Measurements from ENCODE around the gene C5. TPM values are rescaled to one million over a fixed set of nuclear protein-coding genes. Genes with fewer than 3 reads are reported as not detected.

C5 gene
- total RNA-seq, 1 experiment from 2014 or later = 0.66 TPM

GRCh38 chr9:120983259-120983837 is 66.7 kb downstream of the C5 start:
- Histone ChIP-seq H3K4me1 (ENCODE audit: control insufficient read depth in 1 of 2, insufficient read depth in 2 of 2, low read length in 2 of 2) (no peaks in the 10 kb centered on the region), H3K79me2 (ENCODE audit: insufficient read depth, low read length) (no peaks in the 10 kb centered on the region), H3K27me3 (ENCODE audit: insufficient read depth, low read length) (no peaks in the 10 kb centered on the region), H3K36me3 (ENCODE audit: control insufficient read depth in 1 of 2, insufficient read depth in 2 of 2, low read length in 2 of 2) (no peaks in the 10 kb centered on the region), H4K20me1 (ENCODE audit: insufficient read depth) (no peaks in the 10 kb centered on the region), H3K9me2 (ENCODE audit: insufficient read depth) (no peaks in the 10 kb centered on the region), H3K27ac (ENCODE audit: low read depth, low read length) (no peak overlapping the region), H3K4me3 (replicated peaks in 1 of 2; ENCODE audit: low read depth in 1 of 2, low read length in 2 of 2) (no peak overlapping the region), H2AFZ (ENCODE audit: low read depth, low read length, poor library complexity, severe bottlenecking) (no peak overlapping the region), H3K9me3 (ENCODE audit: control insufficient read depth in 1 of 2, insufficient read depth in 1 of 2, low read depth in 1 of 2, low read length in 2 of 2) (no peaks in the 10 kb centered on the region), H3K4me2 (ENCODE audit: low read length) (no peak overlapping the region), H3K9ac (ENCODE audit: low read length) (no peak overlapping the region)
- ATAC-seq (no peak), DNase-seq (ENCODE audit: low read depth, low spot score) (no peak)
- TF ChIP-seq CBX3 (IDR thresholded peaks at IDR 0.05; ENCODE audit: low read depth) (no peak), EZH2phosphoT487 (IDR thresholded peaks at IDR 0.05; ENCODE audit: borderline replicate concordance) (no peak), EGR1 (IDR thresholded peaks at IDR 0.05; ENCODE audit: low read depth) (no peak), ZBTB33 (IDR thresholded peaks at IDR 0.05; ENCODE audit: extremely low read depth, insufficient replicate concordance, low read length) (no peak), ATF3 (IDR thresholded peaks at IDR 0.05) (no peak), YY1 (IDR thresholded peaks at IDR 0.05; ENCODE audit: extremely low read depth, insufficient replicate concordance, low read depth, low read length) (no peak), REST (IDR thresholded peaks at IDR 0.05; ENCODE audit: low read depth) (no peak), SP1 (IDR thresholded peaks at IDR 0.05; ENCODE audit: low read depth) (no peak), ZFX (IDR thresholded peaks at IDR 0.05) (no peak), FOSL1 (IDR thresholded peaks at IDR 0.05; ENCODE audit: low read depth) (no peak), SRF (IDR thresholded peaks at IDR 0.05; ENCODE audit: low read depth) (no peak)
- RAD21 ChIA-PET (ENCODE audit: low non-redundant PET in 1 of 2, low total read pairs in 2 of 2, uncharacterized antibody in 2 of 2, unreplicated experiment in 2 of 2) = no interaction called here
- BruUV-seq (replicated peaks) = no TSS peak
- CTCF ChIA-PET = interaction anchor here (2.6 to 3.4 kb wide), 2 partner anchors 77 to 227 kb away, joined by 19 to 65 read pairs; no protein-coding TSS in a partner anchor
- intact Hi-C loops (cut with micrococcal nuclease) = loop anchor here (10.0 kb wide), 2 partner anchors 181 to 301 kb away; no protein-coding TSS in a partner anchor
- POLR2A ChIA-PET = no interaction called here

All from HCT116 (cell line).